Peyer's patch (tissue), 4 donors: ENCODE results near the gene GSTM2.

ENCODE experiments used
- CTCF ChIP-seq, 6 experiments: fragments of 450-650 bp in 4 of 6; fragments of 200-600 bp in 2 of 6; sonication (generic) in 1 of 6; IDR thresholded peaks; one replicate each; pipeline ENCODE4 v1.5.1; 2017 to 2019; ENCODE audit warnings: antibody characterized with exemption in 6 of 6, mild to moderate bottlenecking in 3 of 6, moderate library complexity in 1 of 6
- POLR2A ChIP-seq, 2 donors: fragments of 450-650 bp; IDR thresholded peaks; one replicate each; pipeline ENCODE4 v1.5.1; 2017; ENCODE audit warnings: antibody characterized with exemption in 2 of 2, mild to moderate bottlenecking in 2 of 2, moderate library complexity in 2 of 2

DNA sequence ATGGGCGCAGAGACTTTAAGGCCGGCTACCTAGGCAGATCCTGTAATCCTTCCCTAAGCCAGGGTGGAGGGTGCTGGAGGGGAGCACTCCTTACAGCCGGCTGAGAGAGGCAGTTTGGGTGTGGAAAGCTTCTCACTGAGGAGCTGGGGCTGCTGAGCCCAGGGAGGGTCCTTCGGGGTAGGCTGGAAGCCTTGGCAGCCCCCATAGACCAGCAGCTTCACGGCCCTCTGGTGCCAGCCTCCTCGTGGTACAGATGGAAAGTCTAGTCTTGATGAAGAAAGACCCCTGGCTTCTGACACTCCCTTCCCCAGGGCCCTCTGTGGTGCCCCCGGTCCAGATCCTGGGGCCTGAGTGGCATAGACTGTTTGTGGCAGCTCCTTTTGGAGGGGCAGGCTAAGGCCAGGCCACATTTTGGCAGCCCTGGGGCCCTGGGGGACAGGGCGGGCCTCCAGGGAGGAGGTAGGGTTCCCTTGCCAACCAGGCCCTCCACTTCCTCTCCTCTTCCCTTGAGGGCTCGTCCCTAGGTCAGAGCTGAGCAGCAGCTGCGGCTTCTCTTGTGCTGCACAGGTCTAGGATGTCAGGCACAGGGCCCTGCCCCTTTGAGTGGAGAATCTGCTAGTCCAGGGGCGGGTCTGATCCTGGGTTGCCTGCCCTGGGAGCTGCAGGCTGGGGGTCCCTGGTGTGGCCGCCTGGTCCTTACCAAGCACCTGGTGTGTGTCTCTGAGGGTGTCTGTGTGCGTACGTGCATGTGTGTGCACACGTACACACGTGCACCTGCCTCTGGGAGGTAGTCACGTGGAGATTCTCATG, 43.5 kb upstream of the GSTM2 start:
- TF ChIP-seq CTCF (IDR thresholded peaks at IDR 0.05), result no peak
- TF ChIP-seq POLR2A (IDR thresholded peaks at IDR 0.05), result no peak
